Kidney tubule cell (primary cell): ENCODE measurements around the gene CH25H.
A peak's percentile ranks its signal among the peaks of the same experiment; 100 is the strongest.
"Not testable (repeated sequence)": the region's sequence is repeated elsewhere in the genome, so short reads cannot be mapped to it uniquely, and the experiment has no call there.

ENCODE experiments used
- DNase-seq: peaks from one replicate; pipeline ENCODE4 v3.0.0-alpha.2; 2018; ENCODE audit warnings: low spot score

Gene CH25H

GRCh38 chr10:89207181-89207800 lies at the start of gene CH25H:
Gene CH25H (minus strand): TSS chr10:89207317. CDS start chr10:89207292, 25 bp downstream.
- peak; percentile 71 for DNase-seq

- DNase-seq: no peak
Observed at GRCh38 chr10:89256340-89256739, 49.2 kb upstream of the CH25H start.

GRCh38 chr10:89255793-89256192 lies 48.7 kb upstream of the CH25H start:
- no peak for DNase-seq

GRCh38 chr10:89255091-89255579 lies 48.0 kb upstream of the CH25H start:
- DNase-seq: not testable (repeated sequence)

- DNase-seq: no peak
Observed at GRCh38 chr10:89252225-89252585, 45.1 kb upstream of the CH25H start.

GRCh38 chr10:89251409-89252224 lies 44.5 kb upstream of the CH25H start, which contains the start of gene LIPA:
Gene LIPA (minus strand): TSS chr10:89251775. CDS start chr10:89247648, 4,127 bp downstream.
- DNase-seq: peak; percentile 99

GRCh38 chr10:89250865-89251408 lies 43.8 kb upstream of the CH25H start:
- no peak for DNase-seq

- no peak for DNase-seq
Observed at GRCh38 chr10:89248990-89249389, 41.9 kb upstream of the CH25H start.

- not testable (repeated sequence) for DNase-seq
Observed at GRCh38 chr10:89247623-89248022, 40.5 kb upstream of the CH25H start.

- DNase-seq: no peak
Observed at GRCh38 chr10:89245802-89246201, 38.7 kb upstream of the CH25H start.

GRCh38 chr10:89242840-89243568 lies 35.9 kb upstream of the CH25H start:
- DNase-seq: no peak

GRCh38 chr10:89242345-89242684 lies 35.2 kb upstream of the CH25H start:
- no peak for DNase-seq

- DNase-seq: peak; percentile 9
Observed at GRCh38 chr10:89241486-89242344, 34.6 kb upstream of the CH25H start.

- no peak for DNase-seq
Observed at GRCh38 chr10:89241026-89241425, 33.9 kb upstream of the CH25H start.

GRCh38 chr10:89240519-89240918 lies 33.4 kb upstream of the CH25H start:
- DNase-seq: no peak

GRCh38 chr10:89238956-89239644 lies 32.0 kb upstream of the CH25H start:
- no peak for DNase-seq

- no peak for DNase-seq
Observed at GRCh38 chr10:89237849-89238248, 30.7 kb upstream of the CH25H start.

GRCh38 chr10:89236226-89236797 lies 29.2 kb upstream of the CH25H start:
- DNase-seq: no peak

GRCh38 chr10:89235073-89235798 lies 28.1 kb upstream of the CH25H start:
- DNase-seq: no peak

GRCh38 chr10:89233033-89233432 lies 25.9 kb upstream of the CH25H start:
- DNase-seq: no peak
